ENCODE results near the gene TSSK2. TPM values are rescaled to one million over a fixed set of nuclear protein-coding genes. Genes with fewer than 3 reads are reported as not detected.

The TSSK2 gene
- total and polyA plus RNA-seq, 2 of the 8 experiments (the other 6 are each of a cell fraction or from before 2014, with no cell fraction given): not detected

DNA sequence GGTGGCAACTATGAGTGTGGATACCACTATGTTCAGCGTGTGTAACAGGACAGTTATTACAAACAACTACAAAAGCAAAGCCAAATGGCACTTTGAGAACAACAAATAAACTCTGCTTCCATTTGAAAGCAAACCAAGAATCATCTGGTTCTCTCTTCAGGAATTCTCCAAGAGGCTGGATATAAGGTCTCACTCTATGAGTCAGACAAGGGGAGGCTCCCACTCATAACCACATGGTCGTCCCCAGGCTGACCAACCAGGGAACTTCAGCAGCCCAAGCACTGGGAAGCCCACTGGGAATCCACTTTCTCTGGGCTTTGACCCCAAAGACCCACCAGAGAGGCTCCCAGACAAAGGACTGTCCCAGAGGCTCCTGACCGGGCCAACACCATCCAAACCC lies 44.2 kb upstream of the TSSK2 start:
- DNase-seq (ENCODE audit: low read depth in 1 of 2, low spot score in 2 of 2): no peak
- ChIA-PET CTCF (ENCODE audit: partially characterized antibody) (no interaction called here), POLR2A (ENCODE audit: partially characterized antibody) (interaction anchor here (0.8 kb wide), 1 partner anchor 262 kb away, joined by 5 read pairs; no protein-coding TSS in a partner anchor)
- H3K27ac ChIP-seq (ENCODE audit: low read depth, low read length): no peak overlapping the region
- peaks cover 0 to 6% (median 4%) of the 10 kb centered on the region in 4 experiments; a peak in 3 of 8 replicates for H3K36me3 ChIP-seq (ENCODE audit: control insufficient read depth in 2 of 4, insufficient read depth in 4 of 4, low read length in 3 of 4)
- 87% methylated on average over 3 of the region's 3 CpGs; no CpG with 5 or more reads in 1 of the 2 experiments for WGBS, 2 experiments (ENCODE audit: extremely low coverage in 1 of 2, insufficient coverage in 1 of 2, insufficient read length in 1 of 2, insufficient replicate concordance in 2 of 2, low coverage in 1 of 2, low lambda C conversion rate in 2 of 2, missing lambda C conversion rate in 1 of 2)
- no peak overlapping the region for H2BK15ac ChIP-seq (ENCODE audit: low read length)
- no peak overlapping the region for H3K4me2 ChIP-seq (ENCODE audit: insufficient read depth in 1 of 2, low read depth in 2 of 2, low read length in 2 of 2)
- H3K9ac ChIP-seq (replicated peaks in 1 of 4; ENCODE audit: extremely low read depth in 1 of 4, low read depth in 3 of 4, low read length in 3 of 4): no peak overlapping the region
- H4K8ac ChIP-seq (ENCODE audit: extremely low read depth, insufficient read depth, low read length): no peak overlapping the region
- no peak overlapping the region for H2AFZ ChIP-seq (ENCODE audit: low read length)
- no peak overlapping the region for H4K91ac ChIP-seq (replicated peaks; ENCODE audit: insufficient read length, low read length)
- H3K79me2 ChIP-seq (ENCODE audit: control insufficient read depth in 1 of 2, insufficient read depth in 2 of 2, low read length in 2 of 2): peaks cover 0 to 6% of the 10 kb centered on the region in 2 experiments; a peak in 3 of 4 replicates
- H2BK120ac ChIP-seq (replicated peaks; ENCODE audit: low read depth, low read length): no peak overlapping the region
- no peak overlapping the region for H4K5ac ChIP-seq (ENCODE audit: insufficient read length, low read depth, low read length)
- H3K18ac ChIP-seq (ENCODE audit: extremely low read depth, low read length): no peak overlapping the region
- no peak for FAIRE-seq
- H3K79me1 ChIP-seq (ENCODE audit: low read depth, low read length): peaks cover 4% of the 10 kb centered on the region
- H3K9me3 ChIP-seq (ENCODE audit: insufficient read depth in 2 of 2, low read depth in 1 of 2, low read length in 1 of 2): peaks cover 0 to 6% of the 10 kb centered on the region in 2 experiments; a peak in 1 of 4 replicates
- H3K4ac ChIP-seq (replicated peaks; ENCODE audit: insufficient read length, low read depth, low read length): no peak overlapping the region
- H3K56ac ChIP-seq (replicated peaks; ENCODE audit: insufficient read length, low read depth, low read length): no peak overlapping the region
- H3K4me1 ChIP-seq (replicated peaks in 1 of 4; ENCODE audit: control insufficient read depth in 3 of 4, insufficient read depth in 4 of 4, low read length in 3 of 4): peaks cover 0 to 3% (median 0%) of the 10 kb centered on the region in 4 experiments; a peak in 1 of 7 replicates
- no peaks in the 10 kb centered on the region for H3K27me3 ChIP-seq (replicated peaks in 1 of 4; ENCODE audit: control insufficient read depth in 3 of 4, extremely low read depth in 1 of 4, insufficient read depth in 3 of 4, low read length in 3 of 4)
- no peak overlapping the region for H3K23ac ChIP-seq (ENCODE audit: insufficient read length)
- H2BK5ac ChIP-seq (ENCODE audit: low read depth, low read length): no peak overlapping the region
- H2AK5ac ChIP-seq (ENCODE audit: low read depth, low read length): no peak overlapping the region
- H3K14ac ChIP-seq (ENCODE audit: insufficient read length): no peak overlapping the region
- no peak overlapping the region for H2BK12ac ChIP-seq (ENCODE audit: low read depth, low read length)
- no peak overlapping the region for H3K4me3 ChIP-seq (ENCODE audit: extremely low read depth in 1 of 4, insufficient read depth in 2 of 4, low read depth in 3 of 4, low read length in 4 of 4)
- H4K20me1 ChIP-seq (replicated peaks in 1 of 2; ENCODE audit: control insufficient read depth in 1 of 2, insufficient read depth in 2 of 2, low read length in 2 of 2): peaks cover 5 to 9% of the 10 kb centered on the region in 2 experiments
- H2BK20ac ChIP-seq (ENCODE audit: low read length): no peak overlapping the region
- H3K23me2 ChIP-seq (ENCODE audit: low read depth, low read length): no peaks in the 10 kb centered on the region
- TF ChIP-seq ASH2L (IDR thresholded peaks at IDR 0.05; ENCODE audit: low read length) (no peak), TCF12 (IDR thresholded peaks at IDR 0.05; ENCODE audit: low read depth, low read length) (no peak), YY1 (IDR thresholded peaks at IDR 0.05; ENCODE audit: low read depth, low read length) (no peak), BACH1 (IDR thresholded peaks at IDR 0.05; ENCODE audit: low read length) (no peak), CTCF (IDR thresholded peaks at IDR 0.05; ENCODE audit: control extremely low read depth in 1 of 3, insufficient read depth in 1 of 3, low read depth in 1 of 3, low read length in 3 of 3) (no peak)

Measured in H1 (cell line).